Measurements from ENCODE around the gene SGCG.
A peak's percentile ranks its signal among the peaks of the same experiment; 100 is the strongest.

SGCG gene

DNA sequence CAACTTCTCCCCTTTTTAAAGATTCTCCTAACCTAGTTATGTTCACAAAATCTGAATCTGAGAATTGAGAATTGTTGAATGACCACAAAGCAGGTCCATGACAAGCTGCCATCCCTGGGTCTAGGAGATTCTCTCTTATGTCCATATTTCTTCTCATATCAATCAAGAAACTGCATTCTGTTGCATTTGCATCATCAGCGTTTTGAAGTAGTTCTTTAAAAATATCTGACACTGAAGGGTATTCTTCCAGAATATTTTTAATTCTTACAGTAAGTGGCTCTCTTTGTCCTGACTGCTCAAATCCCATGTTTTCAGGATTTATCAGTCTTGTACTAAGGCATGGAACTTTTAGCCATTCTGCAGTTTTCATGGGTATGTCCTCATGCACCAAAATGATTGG lies 158.4 kb downstream of the SGCG start:
- no peak overlapping the region for H3K4me3 ChIP-seq (ENCODE audit: low read length)
- TF ChIP-seq ZNF274 (IDR thresholded peaks at IDR 0.05; ENCODE audit: low read depth, low read length): no peak

DNA sequence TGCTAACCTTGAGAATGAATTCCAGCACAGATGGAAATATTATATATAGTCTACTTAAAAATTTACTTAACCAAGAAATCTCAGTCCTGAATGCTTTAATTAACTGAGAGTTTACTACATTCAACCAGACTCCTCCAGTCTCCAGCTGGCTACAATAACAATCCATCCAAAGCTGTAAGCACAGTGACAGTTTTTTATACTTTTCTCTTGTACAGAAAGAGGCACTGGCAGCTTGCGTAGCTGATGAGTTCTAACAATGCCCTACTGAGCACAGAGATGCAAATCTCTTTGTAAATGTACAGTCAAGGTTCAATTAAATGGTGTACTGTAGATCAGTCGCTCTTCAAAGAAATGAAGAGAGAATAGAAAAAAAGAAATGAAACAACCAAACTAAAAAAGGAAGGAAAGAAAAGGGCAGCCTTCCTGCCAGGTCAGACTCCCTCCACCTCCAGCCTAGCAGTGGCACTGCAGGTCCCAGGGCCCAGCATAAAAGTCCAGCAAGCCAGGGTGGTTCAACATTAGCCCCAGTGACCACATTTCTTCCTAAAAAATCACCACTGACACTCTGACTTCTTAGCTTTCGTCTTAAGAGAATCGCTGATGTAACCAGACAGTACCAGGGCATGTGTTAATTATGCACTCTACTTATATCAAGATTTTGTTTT lies 164.3 kb downstream of the SGCG start:
- TF ChIP-seq ZNF274 (IDR thresholded peaks at IDR 0.05; ENCODE audit: low read depth, low read length): no peak
- H3K4me3 ChIP-seq (ENCODE audit: low read length): no peak overlapping the region

DNA sequence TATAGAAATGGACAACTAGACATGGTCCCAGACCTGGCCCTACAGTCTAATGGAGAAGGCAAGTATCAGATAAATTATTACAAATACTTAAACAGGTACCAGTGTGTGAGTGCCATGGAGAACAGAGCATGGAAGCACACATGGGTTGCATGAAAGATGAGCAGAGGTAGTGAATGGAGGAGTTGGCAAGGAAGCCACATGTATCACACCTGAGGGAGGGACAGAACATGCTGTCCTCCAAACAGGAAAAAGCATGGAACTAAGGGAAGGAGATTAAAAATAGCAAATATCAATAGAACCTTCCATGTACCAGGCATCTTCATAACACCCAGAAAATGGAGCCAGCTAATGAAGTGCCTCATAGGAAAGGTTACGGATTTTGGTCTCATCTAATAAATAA lies 166.8 kb downstream of the SGCG start:
- H3K4me3 ChIP-seq (ENCODE audit: low read length): no peak overlapping the region
- no peak for TF ChIP-seq ZNF274 (IDR thresholded peaks at IDR 0.05; ENCODE audit: low read depth, low read length)

DNA sequence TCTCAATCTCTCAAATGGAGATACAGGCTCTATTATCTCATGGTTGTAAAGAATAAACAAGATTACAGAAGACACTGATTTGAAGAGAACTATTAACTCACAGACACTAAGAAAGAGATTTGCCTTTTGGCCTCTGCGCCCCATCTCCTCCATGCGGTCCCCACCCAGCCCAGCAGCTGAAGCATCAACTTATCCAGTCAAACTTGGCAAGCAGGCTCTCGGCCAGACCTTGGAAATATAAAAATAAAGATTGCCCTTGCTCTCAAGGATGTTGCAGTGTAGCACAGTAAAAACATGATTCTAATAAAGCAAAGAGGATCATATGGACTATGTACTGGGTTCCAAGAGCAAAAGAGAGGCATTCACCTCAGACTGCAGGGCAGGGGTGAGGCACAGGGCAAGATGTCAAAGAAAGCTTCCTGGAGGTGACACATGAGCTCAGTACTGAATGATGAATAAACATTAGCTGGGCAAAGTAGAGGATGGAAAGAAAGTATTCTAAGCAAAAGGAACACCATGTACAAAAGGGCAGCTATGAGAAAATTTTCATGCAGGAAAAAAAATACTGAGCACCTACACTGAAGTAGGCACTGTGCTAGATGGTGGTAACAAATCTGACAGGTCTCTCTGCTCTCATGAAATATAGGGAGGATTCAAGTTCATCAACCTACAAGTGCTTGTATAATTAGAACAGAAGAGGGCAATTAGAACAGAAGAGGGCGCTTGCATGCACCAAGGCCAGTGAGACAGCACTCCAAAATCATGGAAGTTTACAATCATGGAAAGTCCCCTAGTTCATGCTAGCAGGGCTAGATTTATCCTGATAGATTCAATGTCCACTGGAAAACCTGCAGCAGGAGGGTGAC lies 167.7 kb downstream of the SGCG start:
- no peak for TF ChIP-seq ZNF274 (IDR thresholded peaks at IDR 0.05; ENCODE audit: low read depth, low read length)
- no peak overlapping the region for H3K4me3 ChIP-seq (ENCODE audit: low read length)

DNA sequence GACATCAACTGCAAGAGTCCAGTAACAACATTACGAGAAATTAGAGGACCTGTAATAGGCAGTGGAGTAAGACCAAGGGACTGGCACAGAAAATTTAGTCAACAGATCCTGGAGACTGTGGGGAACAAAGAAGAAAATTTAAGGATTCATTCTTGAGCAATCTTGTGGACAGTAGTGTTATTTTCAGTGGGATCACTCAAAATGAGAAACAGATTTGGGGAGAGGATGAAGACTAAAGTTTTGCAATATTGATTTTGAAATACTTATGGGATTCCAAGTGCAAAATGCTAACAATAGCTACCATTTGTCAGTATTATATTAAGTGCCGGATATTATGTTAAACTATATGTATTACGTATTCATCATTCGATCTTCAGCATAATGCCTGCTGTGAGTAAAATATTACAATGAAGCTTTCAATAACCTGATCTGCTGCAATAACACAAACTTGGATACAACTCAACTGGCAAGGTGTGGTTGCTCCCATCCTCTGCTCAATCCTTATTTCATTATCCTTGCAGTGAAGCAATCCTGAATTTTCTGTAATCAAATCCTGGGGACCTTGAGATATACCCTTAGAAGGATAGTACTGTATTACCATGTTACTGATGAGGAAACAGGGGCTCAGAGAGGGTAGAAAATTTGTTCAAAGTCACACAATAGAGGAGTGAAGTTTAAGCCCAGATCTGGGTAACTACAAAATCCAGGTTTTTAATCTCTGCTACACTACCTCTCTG lies 168.6 kb downstream of the SGCG start:
- TF ChIP-seq ZNF274 (IDR thresholded peaks at IDR 0.05; ENCODE audit: low read depth, low read length): no peak
- H3K4me3 ChIP-seq (ENCODE audit: low read length): no peak overlapping the region

DNA sequence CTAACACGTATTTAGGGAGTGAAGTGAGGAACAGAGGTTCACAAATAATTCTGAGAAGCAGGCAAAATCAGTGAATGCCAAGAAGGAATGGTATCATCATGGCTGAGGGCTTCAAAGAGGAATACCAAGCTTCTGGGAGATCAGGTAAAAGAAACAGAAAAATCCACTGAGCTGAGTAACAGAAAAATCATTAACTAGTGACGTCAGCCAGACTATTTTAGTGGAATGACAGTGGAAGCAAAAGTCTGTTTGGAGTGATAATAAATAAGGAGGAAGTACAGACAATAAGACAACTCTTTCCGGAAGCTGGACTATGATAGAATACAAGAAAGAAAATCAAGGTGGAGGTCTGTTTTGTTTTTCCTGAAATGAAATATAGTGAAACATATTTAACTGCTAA lies 169.2 kb downstream of the SGCG start:
- TF ChIP-seq ZNF274 (IDR thresholded peaks at IDR 0.05; ENCODE audit: low read depth, low read length): no peak
- H3K4me3 ChIP-seq (ENCODE audit: low read length): no peak overlapping the region

DNA sequence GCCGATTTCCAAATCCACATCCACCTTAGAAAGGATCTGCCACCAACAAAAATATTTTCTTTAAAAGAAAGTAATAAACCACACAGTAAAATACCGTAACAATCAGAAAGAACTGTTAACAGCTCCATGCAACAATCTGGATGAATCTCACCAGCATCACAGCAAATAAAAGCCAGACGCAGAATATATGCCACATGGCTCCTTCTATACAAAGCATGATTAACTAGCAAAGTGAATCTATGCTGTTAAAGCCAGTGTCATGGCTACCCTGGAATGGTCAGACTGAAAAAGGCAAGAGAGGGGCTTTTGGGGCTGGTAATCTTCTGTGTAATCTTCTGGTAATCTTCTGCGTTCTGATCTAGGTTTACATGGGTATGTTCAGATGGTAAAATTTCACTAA lies 171.4 kb downstream of the SGCG start:
- no peak overlapping the region for H3K4me3 ChIP-seq (ENCODE audit: low read length)
- no peak for TF ChIP-seq ZNF274 (IDR thresholded peaks at IDR 0.05; ENCODE audit: low read depth, low read length)

DNA sequence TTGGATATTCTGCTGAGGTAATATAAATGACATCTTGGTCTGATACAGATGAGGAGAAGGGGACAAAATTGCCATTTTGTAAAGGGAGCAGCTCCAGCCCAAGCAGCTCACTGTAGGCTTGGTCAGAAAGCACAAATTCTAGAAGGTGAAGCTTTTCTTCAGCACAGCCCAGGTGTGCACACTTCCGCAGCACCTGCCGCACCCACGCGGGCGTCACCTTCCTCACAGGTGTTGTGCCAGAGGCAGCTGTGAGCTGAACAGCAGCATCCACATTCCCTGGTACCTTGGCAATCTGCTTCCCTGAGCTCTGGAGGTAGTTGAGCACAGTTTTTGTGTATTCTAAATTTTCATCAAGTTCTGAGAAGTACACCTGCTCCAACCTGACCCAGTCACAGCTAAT lies 173.7 kb downstream of the SGCG start:
- no peak for TF ChIP-seq ZNF274 (IDR thresholded peaks at IDR 0.05; ENCODE audit: low read depth, low read length)
- no peak overlapping the region for H3K4me3 ChIP-seq (ENCODE audit: low read length)

DNA sequence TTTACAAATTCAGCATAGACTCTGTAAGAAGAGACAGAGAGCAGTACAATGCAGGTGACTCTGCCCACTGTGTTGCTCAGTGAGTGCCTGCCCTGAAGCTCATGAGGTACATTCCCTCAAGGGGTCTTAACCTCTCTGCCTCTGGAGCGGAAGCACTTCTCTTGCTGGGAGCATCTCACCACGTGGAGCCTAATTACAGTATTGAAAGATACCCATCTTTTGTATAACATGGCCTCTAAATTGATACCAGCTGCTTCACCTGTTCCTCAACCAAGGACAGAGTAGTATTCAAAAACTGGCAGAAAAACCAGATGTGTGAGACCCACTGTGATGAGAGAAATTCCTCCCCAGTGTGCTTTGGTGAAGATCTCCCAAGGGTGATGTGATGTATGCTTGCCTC lies 175.6 kb downstream of the SGCG start:
- no peak for TF ChIP-seq ZNF274 (IDR thresholded peaks at IDR 0.05; ENCODE audit: low read depth, low read length)
- H3K4me3 ChIP-seq (ENCODE audit: low read length): no peak overlapping the region

DNA sequence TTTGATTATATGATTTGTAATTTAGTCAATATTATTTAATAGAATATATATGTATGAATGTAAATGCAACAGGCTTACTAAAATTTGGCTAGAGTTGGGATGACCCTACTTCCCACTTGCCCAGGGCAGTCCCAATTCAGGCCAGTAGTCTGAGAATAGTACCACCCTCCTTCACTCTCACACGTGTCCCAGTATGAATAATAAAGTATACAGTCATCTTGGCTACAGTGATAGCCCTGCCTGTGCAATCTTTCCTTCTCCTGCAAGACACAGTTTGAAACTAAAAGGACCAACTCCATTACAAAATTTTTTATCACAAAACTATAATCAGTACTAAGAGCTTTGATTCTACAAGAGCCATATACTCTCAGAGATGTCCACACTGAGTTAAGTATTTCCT lies 176.6 kb downstream of the SGCG start:
- H3K4me3 ChIP-seq (ENCODE audit: low read length): no peak overlapping the region
- no peak for TF ChIP-seq ZNF274 (IDR thresholded peaks at IDR 0.05; ENCODE audit: low read depth, low read length)

DNA sequence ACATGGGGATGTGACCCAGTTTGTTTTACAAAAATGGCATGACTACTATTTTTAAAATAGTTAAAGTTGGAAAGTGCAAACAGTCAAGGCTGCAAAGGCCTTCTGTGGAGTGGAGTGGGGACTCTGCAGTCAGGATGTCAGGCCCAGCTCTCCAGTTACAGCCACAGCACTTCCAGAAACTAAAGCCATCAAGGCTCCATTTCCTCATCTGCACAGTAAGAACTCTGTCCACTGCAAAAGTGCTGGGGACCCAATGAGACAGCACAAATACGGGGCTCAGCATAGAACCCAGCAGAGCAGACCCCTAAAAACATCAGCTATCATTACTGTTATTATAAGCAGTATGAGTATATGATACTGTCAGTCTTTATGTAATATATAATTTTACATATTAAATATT lies 179.1 kb downstream of the SGCG start:
- TF ChIP-seq ZNF274 (IDR thresholded peaks at IDR 0.05; ENCODE audit: low read depth, low read length): no peak
- no peak overlapping the region for H3K4me3 ChIP-seq (ENCODE audit: low read length)

DNA sequence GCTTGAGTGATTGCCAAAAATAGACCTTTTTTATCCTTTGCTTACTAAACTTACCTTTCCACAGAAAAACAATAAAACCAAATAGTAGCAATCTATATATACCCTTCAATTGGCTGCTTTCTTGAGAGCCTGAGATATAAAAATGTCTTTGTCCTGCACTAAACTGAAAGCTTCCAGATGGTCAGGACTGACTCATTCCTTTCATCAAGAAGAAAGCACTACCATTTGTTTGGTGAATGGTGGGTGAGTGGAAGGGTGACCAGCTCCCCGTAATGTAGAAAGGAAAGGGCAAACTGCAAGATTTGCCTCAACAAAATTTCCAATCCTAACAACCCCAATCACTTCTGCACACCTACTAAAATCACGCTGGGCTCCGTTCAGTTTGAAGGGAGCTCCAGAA lies 184.9 kb downstream of the SGCG start:
- no peak for TF ChIP-seq ZNF274 (IDR thresholded peaks at IDR 0.05; ENCODE audit: low read depth, low read length)
- H3K4me3 ChIP-seq (ENCODE audit: low read length): no peak overlapping the region

DNA sequence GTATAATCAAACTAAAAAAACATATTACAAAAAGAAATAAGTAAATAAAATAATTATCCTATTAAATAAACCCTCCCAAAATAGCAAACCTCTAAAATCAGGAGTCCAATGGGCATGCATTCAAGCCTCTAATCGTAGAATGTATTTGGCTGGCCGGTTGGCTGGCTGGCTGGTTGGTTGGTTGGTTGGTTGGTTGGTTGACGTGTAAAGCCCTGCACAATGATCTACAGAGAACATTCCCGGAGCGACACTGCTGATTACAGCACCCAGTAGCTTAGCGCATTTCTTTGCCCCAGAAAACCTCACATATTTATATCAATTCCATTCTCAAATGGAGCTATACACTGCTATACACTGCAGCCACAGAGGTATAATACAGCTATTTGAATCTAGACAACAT lies 187.1 kb downstream of the SGCG start:
- no peak for TF ChIP-seq ZNF274 (IDR thresholded peaks at IDR 0.05; ENCODE audit: low read depth, low read length)

DNA sequence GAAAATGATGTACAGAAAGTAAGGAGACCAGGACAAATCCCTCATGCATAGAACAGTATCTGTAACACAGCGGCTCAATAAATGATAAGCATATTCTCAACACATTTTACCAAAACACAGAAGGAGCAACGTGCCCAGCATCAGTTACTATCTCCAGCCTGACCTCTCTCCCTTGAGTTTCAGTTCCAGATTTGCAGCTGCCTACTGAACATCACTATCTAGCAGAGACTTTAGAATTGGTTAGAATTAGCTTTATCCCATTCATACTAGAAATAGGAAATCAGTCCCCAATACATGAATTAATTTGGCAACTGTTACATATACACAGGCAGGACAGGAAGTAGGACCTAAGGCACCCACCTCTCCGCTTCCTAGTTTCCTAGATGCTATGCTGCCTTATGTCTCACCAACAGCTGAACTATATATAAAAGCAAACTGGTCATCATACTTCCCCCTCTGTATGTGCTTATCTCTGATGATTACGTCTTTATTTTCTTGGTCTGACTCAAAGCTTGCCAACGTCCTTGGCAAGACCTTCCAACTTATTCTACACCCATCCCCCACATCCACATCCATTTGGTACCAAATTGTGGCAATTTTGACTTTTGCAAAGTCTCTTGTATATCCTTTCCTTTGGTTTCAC lies 191.6 kb downstream of the SGCG start:
- no peak for TF ChIP-seq ZNF274 (IDR thresholded peaks at IDR 0.05; ENCODE audit: low read depth, low read length)
- H3K4me3 ChIP-seq (ENCODE audit: low read length): peak overlapping the region; percentile 29; the same call in 1 of the 2 replicates

More for the DNA sequence above, 187.1 kb downstream of the SGCG start:
- H3K4me3 ChIP-seq (ENCODE audit: low read length): no peak overlapping the region
